ENCODE results near the gene IFIT2.
"Not testable (repeated sequence)": the region's sequence is repeated elsewhere in the genome, so short reads cannot be mapped to it uniquely, and the experiment has no call there.

IFIT2 gene

DNA sequence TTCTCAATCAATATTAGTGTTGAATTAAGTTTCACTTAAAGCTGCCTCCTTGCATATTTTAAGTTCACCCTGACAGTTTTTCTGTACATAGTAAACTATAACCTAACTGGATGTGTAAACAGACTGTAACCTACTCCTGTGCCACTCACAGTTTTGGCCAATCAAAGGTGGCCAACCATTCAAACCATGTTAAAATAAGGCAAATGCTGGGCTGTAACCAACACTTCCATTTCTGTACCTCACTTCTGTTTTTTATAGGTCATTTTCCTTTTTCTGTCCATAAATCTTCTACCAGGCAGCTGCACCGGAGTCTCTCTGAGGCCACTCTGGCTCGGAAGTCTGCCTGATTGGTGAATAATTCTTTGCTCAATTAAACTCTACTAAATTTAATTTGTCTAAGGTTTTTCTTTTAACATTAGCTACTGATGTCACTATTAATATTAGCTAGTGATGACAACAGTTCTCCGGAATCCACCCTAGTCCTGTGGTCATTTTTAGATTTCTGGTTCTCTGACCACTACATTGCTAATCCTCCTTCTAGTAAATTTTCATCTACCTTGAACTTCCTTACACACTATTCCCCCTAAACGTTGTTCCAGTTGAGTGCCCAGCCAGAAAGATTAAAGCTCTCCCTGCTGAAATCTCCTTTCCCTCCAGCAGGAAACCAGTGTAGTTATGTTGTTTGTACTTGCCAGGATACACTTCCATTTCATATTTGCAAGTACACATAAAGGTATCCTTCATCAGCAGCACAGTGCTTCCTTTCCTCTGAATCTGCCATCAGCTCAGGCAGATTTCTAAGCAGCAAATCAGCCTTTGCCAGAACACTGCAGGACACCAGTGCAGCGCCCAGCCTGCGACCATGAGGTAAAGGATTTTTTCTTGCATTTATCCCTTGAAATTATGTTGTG is 18.6 kb upstream of the IFIT2 start:
- ChIA-PET POLR2A (interaction anchor here (0.9 kb wide), 1 partner anchor 109 kb away, joined by 3 read pairs; no protein-coding TSS in a partner anchor), CTCF (no interaction called here)
- DNase-seq (ENCODE audit: extremely low spot score), result no peak
- TF ChIP-seq SP1 (IDR thresholded peaks at IDR 0.05), result no peak
- TF ChIP-seq, protein P1, sequence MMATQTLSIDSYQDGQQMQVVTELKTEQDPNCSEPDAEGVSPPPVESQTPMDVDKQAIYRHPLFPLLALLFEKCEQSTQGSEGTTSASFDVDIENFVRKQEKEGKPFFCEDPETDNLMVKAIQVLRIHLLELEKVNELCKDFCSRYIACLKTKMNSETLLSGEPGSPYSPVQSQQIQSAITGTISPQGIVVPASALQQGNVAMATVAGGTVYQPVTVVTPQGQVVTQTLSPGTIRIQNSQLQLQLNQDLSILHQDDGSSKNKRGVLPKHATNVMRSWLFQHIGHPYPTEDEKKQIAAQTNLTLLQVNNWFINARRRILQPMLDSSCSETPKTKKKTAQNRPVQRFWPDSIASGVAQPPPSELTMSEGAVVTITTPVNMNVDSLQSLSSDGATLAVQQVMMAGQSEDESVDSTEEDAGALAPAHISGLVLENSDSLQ (IDR thresholded peaks at IDR 0.05), result peak; percentile 12; the same call in 1 of the 2 replicates

DNA sequence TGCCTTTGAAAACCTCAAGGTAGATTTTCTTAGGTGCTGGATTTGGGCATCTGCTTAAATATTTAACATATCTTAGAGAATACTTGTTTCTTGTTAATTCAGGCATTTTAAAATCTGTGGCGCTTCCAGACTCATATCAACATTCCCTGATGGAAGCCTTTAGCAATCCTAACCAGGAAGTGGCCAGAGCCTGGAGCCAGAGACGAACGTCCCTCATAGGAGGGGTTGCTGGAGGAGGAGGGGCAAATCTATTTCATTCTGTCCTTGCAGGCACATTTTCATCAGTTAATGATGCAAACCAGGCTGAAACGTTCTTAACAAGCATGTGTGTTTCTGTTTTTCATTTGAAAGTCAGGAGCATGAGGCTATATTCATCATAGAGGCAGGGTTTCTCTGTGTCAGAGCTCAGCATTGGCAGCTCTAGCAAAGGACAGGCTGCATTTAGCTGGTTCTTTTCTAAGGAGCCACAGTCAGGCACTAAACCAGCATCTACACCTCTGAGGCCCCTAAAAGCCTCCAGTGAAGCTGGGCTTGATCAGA is 17.8 kb upstream of the IFIT2 start:
- ChIA-PET CTCF (no interaction called here), POLR2A (interaction anchor here (0.9 kb wide), 1 partner anchor 108 kb away, joined by 3 read pairs; no protein-coding TSS in a partner anchor)
- TF ChIP-seq SUZ12 (IDR thresholded peaks at IDR 0.05) (no peak), BHLHE40 (IDR thresholded peaks at IDR 0.05; ENCODE audit: borderline replicate concordance) (no peak), ARNT (IDR thresholded peaks at IDR 0.05) (no peak), NFRKB (IDR thresholded peaks at IDR 0.05) (no peak), SP1 (IDR thresholded peaks at IDR 0.05) (no peak), HDGF (IDR thresholded peaks at IDR 0.05; ENCODE audit: borderline replicate concordance) (no peak), FOXK2 (IDR thresholded peaks at IDR 0.05) (no peak), L3MBTL2 (conservative IDR thresholded peaks at IDR 0.05) (no peak), FOXA1 (IDR thresholded peaks at IDR 0.05) (no peak), FOXM1 (IDR thresholded peaks at IDR 0.05; ENCODE audit: borderline replicate concordance) (no peak), LEF1 (IDR thresholded peaks at IDR 0.05; ENCODE audit: borderline replicate concordance) (no peak), ZNF384 (IDR thresholded peaks at IDR 0.05) (no peak), TARDBP (IDR thresholded peaks at IDR 0.05) (no peak)
- TF ChIP-seq, protein P1 (IDR thresholded peaks at IDR 0.05), result no peak
- no peak for DNase-seq (ENCODE audit: extremely low spot score)

DNA sequence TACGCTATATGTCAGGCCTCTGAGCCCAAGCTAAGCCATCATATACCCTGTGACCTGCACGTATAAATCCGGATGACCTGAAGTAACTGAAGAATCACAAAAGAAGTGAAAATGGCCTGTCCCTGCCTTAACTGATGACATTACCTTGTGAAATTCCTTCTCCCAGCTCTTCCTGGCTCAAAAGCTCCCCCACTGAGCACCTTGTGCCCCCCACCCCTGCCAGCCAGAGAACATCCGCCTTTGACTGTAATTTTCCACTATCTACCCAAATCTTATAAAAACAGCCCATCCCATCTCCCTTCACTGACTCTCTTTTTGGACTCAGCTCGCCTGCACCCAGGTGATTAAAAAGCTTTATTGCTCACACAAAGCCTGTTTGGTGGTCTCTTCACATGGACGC is 17.1 kb upstream of the IFIT2 start:
- POLR2A ChIA-PET; DNase-seq (ENCODE audit: extremely low spot score): not testable (repeated sequence)
- CTCF ChIA-PET, result interaction anchor here (0.5 kb wide), 1 partner anchor 20 kb away, joined by 3 read pairs; no protein-coding TSS in a partner anchor

DNA sequence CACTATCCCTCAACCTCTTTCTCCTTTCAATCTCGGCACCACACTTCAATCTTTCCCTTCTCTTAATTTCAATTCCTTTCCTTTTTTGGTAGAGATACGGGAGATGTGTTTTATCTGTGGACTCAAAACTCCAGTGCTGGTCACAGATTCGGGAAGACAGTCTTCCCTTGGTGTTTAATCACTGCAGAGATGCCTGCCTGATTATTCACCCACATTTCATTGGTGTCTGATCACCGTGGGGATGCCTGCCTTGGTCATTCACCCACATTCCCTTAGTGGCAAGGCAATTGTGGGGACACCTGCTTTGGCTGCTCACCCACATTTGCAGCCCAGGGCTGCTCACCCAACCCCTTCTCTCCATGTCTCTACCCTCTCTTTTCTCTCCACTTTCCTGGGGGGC is 16.5 kb upstream of the IFIT2 start:
- DNase-seq (ENCODE audit: extremely low spot score); POLR2A ChIA-PET; CTCF ChIA-PET: not testable (repeated sequence)

DNA sequence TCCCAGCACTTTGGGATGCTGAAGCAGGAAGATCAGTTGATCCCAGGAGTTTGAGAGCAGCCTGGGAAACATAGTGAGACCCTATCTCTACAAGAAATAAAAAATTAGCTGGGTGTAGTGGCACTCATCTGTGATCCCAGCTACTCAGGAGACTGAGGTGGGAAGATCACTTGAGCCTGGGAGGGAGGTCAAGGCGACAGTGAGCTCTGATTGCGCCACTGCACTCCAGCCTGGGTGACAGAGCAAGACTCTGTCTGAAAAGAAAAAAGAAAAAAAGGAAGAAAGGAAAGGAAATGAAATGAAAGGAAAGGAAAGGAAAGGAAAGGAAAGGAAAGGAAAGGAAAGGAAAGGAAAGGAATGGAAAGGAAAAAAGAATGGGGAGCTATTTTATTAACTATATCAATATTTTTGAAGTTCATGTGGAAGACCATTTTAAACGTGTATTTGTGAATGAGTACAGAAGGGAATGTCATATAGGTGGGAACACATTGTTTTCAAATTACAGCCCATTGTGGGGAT is 7.1 kb upstream of the IFIT2 start:
- ChIA-PET CTCF (interaction anchor here (0.6 kb wide), 1 partner anchor 77 kb away, joined by 4 read pairs; no protein-coding TSS in a partner anchor), POLR2A (no interaction called here)
- DNase-seq (ENCODE audit: extremely low spot score), result no peak
- TF ChIP-seq FOXM1 (IDR thresholded peaks at IDR 0.05; ENCODE audit: borderline replicate concordance) (no peak), FOXK2 (IDR thresholded peaks at IDR 0.05) (no peak), FOXA1 (IDR thresholded peaks at IDR 0.05) (no peak), ARNT (IDR thresholded peaks at IDR 0.05) (no peak), ELF4 (IDR thresholded peaks at IDR 0.05) (no peak), SP1 (IDR thresholded peaks at IDR 0.05) (no peak), HDGF (IDR thresholded peaks at IDR 0.05; ENCODE audit: borderline replicate concordance) (no peak), NFRKB (IDR thresholded peaks at IDR 0.05) (no peak), CTBP1 (IDR thresholded peaks at IDR 0.05; ENCODE audit: borderline replicate concordance) (no peak), SUZ12 (IDR thresholded peaks at IDR 0.05) (no peak), TARDBP (IDR thresholded peaks at IDR 0.05) (no peak), LEF1 (IDR thresholded peaks at IDR 0.05; ENCODE audit: borderline replicate concordance) (no peak), ZNF384 (IDR thresholded peaks at IDR 0.05) (no peak)
- TF ChIP-seq, protein P1 (IDR thresholded peaks at IDR 0.05), result no peak

DNA sequence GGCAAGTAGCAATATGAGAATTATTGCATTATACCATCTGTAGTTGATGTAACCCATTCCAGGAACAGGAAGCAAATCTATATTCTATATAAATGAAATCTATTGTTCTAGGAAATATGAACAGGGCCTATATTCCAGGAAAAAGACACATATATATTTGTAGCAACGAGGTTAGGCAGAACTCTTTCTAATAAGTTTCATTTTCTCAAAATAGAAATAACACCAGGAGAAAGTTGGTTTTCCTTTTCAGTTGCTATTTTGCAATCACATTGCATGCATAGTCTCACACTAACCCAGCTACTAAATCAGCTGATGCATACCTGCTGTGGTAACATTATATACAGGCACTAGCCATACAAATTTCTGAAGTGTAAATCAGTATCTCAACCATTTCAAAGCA is 6.2 kb upstream of the IFIT2 start:
- DNase-seq (ENCODE audit: extremely low spot score), result no peak
- CTCF ChIA-PET, result no interaction called here

More for the DNA sequence above, 6.2 kb upstream of the IFIT2 start:
- TF ChIP-seq FOXA1 (IDR thresholded peaks at IDR 0.05), result no peak
- no peak for TF ChIP-seq SP1 (IDR thresholded peaks at IDR 0.05)
- no peak for TF ChIP-seq NFRKB (IDR thresholded peaks at IDR 0.05)
- no peak for TF ChIP-seq ARNT (IDR thresholded peaks at IDR 0.05)
- TF ChIP-seq CTBP1 (IDR thresholded peaks at IDR 0.05; ENCODE audit: borderline replicate concordance), result no peak
- no peak for TF ChIP-seq FOXM1 (IDR thresholded peaks at IDR 0.05; ENCODE audit: borderline replicate concordance)
- no peak for TF ChIP-seq ZNF384 (IDR thresholded peaks at IDR 0.05)
- TF ChIP-seq HDGF (IDR thresholded peaks at IDR 0.05; ENCODE audit: borderline replicate concordance), result no peak
- POLR2A ChIA-PET, result no interaction called here
